Measurements from ENCODE around the gene FGF11. TPM values are rescaled to one million over a fixed set of nuclear protein-coding genes. Genes with fewer than 3 reads are reported as not detected.

FGF11 gene
- total RNA-seq, 2 donors from 2014 or later, result 4.4 to 16.9 TPM

DNA sequence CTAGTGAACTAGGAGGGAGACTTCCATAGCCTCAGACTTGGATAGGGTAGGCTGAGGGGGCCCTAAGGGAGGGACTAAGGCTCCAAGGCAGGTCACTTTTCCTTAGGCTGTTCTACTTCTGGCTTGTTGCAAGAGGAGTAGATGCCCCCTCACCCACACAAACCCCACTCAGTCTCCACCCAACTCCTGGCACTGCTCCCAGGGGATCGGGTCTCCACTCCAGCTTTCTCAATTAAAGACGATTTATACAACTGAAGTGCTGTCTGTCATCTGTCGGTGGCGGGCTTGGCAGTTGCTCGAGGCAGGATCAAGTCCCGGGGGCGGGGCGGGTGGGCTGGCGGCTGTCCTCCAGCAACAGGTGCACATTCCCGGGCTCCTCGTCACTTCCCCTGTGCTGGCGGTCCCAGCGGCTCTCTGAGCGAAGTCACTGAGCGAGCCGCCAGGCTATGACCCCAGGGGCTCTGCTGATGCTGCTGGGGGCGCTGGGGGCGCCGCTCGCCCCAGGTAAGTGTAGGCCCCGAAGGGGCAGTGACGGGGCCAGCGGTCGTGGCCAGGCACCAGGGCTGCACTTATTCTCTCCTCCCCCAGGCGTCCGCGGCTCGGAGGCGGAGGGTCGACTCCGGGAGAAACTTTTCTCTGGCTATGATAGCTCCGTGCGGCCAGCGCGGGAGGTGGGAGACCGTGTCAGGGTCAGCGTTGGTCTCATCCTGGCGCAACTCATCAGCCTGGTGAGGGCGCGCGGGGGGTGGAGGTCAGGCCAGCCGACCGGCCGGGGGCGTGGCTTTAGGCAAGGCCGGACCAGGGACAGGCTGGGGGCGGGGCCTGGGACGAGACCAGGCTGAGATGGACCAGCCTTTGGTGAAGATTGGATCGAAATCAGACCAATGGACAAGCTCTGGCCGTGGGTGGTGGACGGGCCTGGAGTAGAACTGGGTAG lies 5.6 kb downstream of the FGF11 start, which contains the start of gene CHRNB1:
TSS of gene CHRNB1 (plus strand) at position 380 of the 937 bp plus-strand sequence. CDS start at position 447, 67 bp downstream.
- ATAC-seq (replicated peaks), result peak; percentile 53
- peaks cover 51% of the 10 kb centered on the region for H3K27me3 Mint-ChIP-seq
- H3K4me1 Mint-ChIP-seq, result peaks cover 10% of the 10 kb centered on the region
- H3K9me3 Mint-ChIP-seq, result no peaks in the 10 kb centered on the region
- H3K4me3 Mint-ChIP-seq, result peak within 1 kb of the TSS; percentile 69
- H3K27ac Mint-ChIP-seq, result no peak within 1 kb of the TSS
- H3K36me3 Mint-ChIP-seq (ENCODE audit: low read depth), result peaks cover 15% of the 10 kb centered on the region

DNA sequence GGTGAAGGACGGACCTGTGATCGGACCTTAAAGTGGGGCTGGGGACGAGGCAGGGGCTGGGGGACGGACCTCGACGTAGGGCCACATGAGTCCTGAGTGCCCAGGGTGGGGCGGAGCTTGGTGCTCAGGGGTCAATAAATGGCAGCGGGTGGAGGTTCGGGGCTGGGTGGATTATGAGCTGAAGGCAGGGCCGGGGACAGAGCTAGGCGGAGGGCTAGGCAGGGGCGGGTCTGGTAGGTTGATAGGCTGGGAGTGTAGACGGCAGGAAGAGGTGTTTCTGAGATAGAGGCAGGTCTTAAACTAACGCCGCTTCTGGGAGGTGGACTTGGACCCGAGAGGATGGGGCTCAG lies 6.3 kb downstream of the FGF11 start:
- peak overlapping the region; percentile 69 for H3K4me3 Mint-ChIP-seq
- H3K4me1 Mint-ChIP-seq, result peaks cover 6% of the 10 kb centered on the region
- peak; percentile 54 for ATAC-seq (replicated peaks)
- H3K36me3 Mint-ChIP-seq (ENCODE audit: low read depth), result peaks cover 9% of the 10 kb centered on the region
- no peak overlapping the region for H3K27ac Mint-ChIP-seq
- peaks cover 46% of the 10 kb centered on the region for H3K27me3 Mint-ChIP-seq
- no peaks in the 10 kb centered on the region for H3K9me3 Mint-ChIP-seq

GRCh38 chr17:7448461-7448860 lies 9.1 kb downstream of the FGF11 start:
- Mint-ChIP-seq H3K36me3 (ENCODE audit: low read depth) (peaks cover 7% of the 10 kb centered on the region), H3K4me1 (peaks cover 6% of the 10 kb centered on the region), H3K9me3 (no peaks in the 10 kb centered on the region), H3K27ac (no peak overlapping the region), H3K27me3 (peaks cover 33% of the 10 kb centered on the region), H3K4me3 (no peak overlapping the region)
- ATAC-seq (replicated peaks), result no peak

- H3K27me3 Mint-ChIP-seq, result no peaks in the 10 kb centered on the region
- no peak overlapping the region for H3K4me3 Mint-ChIP-seq
- H3K4me1 Mint-ChIP-seq, result peaks cover 4% of the 10 kb centered on the region
- H3K9me3 Mint-ChIP-seq, result no peaks in the 10 kb centered on the region
- peak overlapping the region; percentile 17 for H3K27ac Mint-ChIP-seq
- no peak for ATAC-seq (replicated peaks)
- peaks cover 34% of the 10 kb centered on the region for H3K36me3 Mint-ChIP-seq (ENCODE audit: low read depth)
These were observed 20.7 kb downstream of the FGF11 start for GRCh38 chr17:7459961-7460545.

DNA sequence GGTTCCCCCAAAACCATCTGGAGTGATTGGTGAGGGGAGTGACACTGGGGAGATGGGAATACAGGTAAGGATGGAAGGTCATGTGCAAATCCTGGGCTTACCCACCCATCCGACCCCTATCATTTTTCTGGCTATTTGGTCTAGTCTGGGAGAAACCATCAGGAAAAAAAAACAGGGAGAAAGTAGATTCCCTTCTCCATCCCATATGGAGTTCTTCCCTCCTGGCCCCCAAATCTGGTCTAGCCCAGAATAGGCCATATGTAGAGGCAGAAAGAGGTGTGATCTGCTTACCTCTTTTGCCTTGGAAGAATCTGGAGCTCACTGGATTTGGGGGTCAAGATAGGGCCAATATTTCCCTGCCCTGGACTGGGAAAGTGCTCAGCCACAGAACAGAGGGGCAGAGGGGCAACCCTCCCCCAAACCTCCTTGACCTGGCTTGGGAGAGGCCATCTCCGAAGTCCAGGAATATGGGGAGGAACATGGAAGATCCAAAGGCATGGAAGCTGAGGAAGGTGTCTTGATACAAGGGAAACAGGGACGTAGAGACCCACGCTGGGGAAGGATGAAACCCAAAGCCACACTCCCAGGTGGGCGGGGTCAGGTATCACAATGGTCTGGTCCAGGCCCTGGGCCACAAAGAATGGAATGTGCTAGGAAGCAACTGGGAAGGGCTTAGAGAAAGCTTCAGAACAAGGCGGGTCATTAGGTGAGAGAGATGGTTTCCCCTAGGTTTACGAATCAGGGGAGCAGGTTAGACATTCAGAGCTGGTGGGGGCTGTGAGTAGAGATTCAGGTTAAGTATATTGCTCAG lies 21.7 kb downstream of the FGF11 start:
- Mint-ChIP-seq H3K9me3 (no peaks in the 10 kb centered on the region), H3K4me3 (no peak overlapping the region), H3K4me1 (no peaks in the 10 kb centered on the region), H3K36me3 (ENCODE audit: low read depth) (peaks cover 24% of the 10 kb centered on the region), H3K27me3 (no peaks in the 10 kb centered on the region), H3K27ac (no peak overlapping the region)
- ATAC-seq (replicated peaks), result no peak

- Mint-ChIP-seq H3K4me1 (no peaks in the 10 kb centered on the region), H3K27ac (no peak overlapping the region), H3K27me3 (no peaks in the 10 kb centered on the region), H3K9me3 (no peaks in the 10 kb centered on the region), H3K36me3 (ENCODE audit: low read depth) (peaks cover 30% of the 10 kb centered on the region), H3K4me3 (no peak overlapping the region)
- ATAC-seq (replicated peaks), result no peak
These were observed 23.4 kb downstream of the FGF11 start for GRCh38 chr17:7462474-7463371.

DNA sequence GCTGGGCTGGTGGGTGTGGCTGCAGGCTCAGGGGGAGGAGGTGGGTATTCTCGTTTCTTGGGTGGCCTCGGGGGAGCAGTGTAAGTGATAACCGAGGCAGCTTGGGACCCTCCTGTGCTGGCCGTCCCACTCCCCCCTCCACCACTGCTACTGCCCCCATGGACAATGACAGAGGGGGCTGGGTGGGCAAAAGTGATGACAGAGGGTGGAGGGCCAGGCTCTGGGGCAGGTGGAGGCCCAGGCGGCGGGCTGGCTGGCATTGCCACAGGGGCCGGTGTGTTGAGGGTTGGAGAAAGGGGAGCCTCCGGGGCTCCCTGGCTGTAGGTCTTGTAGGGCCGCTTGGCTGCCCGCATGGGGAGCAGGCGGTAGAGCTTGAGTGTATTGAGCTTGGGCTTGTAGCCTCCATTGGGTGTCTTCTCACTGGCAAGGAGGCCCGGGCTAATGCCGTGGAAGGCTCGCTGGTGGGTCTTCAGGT lies 24.1 kb downstream of the FGF11 start:
- H3K36me3 Mint-ChIP-seq (ENCODE audit: low read depth), result peaks cover 30% of the 10 kb centered on the region
- H3K9me3 Mint-ChIP-seq, result no peaks in the 10 kb centered on the region
- H3K27ac Mint-ChIP-seq, result no peak overlapping the region
- H3K4me3 Mint-ChIP-seq, result no peak overlapping the region
- no peaks in the 10 kb centered on the region for H3K27me3 Mint-ChIP-seq
- H3K4me1 Mint-ChIP-seq, result no peaks in the 10 kb centered on the region
- ATAC-seq (replicated peaks), result peak; percentile 13

- no peak for ATAC-seq (replicated peaks)
- Mint-ChIP-seq H3K4me3 (no peak overlapping the region), H3K4me1 (no peaks in the 10 kb centered on the region), H3K27ac (no peak overlapping the region), H3K36me3 (ENCODE audit: low read depth) (peaks cover 30% of the 10 kb centered on the region), H3K27me3 (no peaks in the 10 kb centered on the region), H3K9me3 (no peaks in the 10 kb centered on the region)
These were observed 24.8 kb downstream of the FGF11 start for GRCh38 chr17:7464081-7464480.

DNA sequence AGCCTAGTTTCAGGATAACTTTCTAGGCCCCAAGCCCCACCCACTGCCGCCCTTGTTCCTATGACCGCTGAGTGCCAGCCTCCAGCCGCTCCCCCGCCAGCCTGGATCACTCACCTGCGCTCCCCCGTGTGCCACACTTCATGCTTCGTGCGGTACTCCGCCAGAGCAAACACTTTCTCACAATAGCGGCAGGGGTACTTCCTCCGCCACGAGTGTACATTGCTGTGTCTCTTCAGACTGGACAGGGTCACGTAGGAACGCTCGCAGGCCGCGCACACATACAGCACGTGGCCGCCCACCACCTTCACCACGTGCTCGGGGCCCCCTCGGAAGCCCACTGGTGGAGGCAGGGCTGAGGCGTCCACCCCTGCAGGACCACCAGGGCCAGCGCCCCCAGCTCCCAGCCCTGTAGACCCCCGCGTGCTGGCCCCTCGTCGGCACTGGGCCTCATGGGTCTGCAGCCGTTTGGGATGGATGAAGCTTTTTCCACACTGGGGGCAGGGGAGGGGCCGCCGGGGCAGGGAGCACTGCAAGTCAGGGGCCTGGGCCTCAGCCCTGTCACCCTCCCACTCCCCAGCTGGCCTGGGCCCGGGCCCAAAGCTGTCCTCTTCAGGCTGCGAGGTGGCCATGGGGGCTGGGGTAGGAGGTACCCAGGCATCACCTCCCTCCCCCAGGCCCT lies 26.4 kb downstream of the FGF11 start:
- Mint-ChIP-seq H3K4me3 (no peak overlapping the region), H3K9me3 (no peaks in the 10 kb centered on the region), H3K27me3 (no peaks in the 10 kb centered on the region), H3K36me3 (ENCODE audit: low read depth) (peaks cover 30% of the 10 kb centered on the region), H3K27ac (no peak overlapping the region), H3K4me1 (no peaks in the 10 kb centered on the region)
- no peak for ATAC-seq (replicated peaks)

GRCh38 chr17:7466318-7466638 lies 27.0 kb downstream of the FGF11 start:
- no peaks in the 10 kb centered on the region for H3K4me1 Mint-ChIP-seq
- no peaks in the 10 kb centered on the region for H3K27me3 Mint-ChIP-seq
- H3K4me3 Mint-ChIP-seq, result no peak overlapping the region
- peaks cover 30% of the 10 kb centered on the region for H3K36me3 Mint-ChIP-seq (ENCODE audit: low read depth)
- ATAC-seq (replicated peaks), result no peak
- no peaks in the 10 kb centered on the region for H3K9me3 Mint-ChIP-seq
- no peak overlapping the region for H3K27ac Mint-ChIP-seq

- H3K36me3 Mint-ChIP-seq (ENCODE audit: low read depth), result peaks cover 30% of the 10 kb centered on the region
- H3K27me3 Mint-ChIP-seq, result no peaks in the 10 kb centered on the region
- peaks cover 3% of the 10 kb centered on the region for H3K4me1 Mint-ChIP-seq
- peak overlapping the region; percentile 50 for H3K27ac Mint-ChIP-seq
- H3K9me3 Mint-ChIP-seq, result no peaks in the 10 kb centered on the region
- H3K4me3 Mint-ChIP-seq, result no peak overlapping the region
- no peak for ATAC-seq (replicated peaks)
These were observed 27.5 kb downstream of the FGF11 start for GRCh38 chr17:7466639-7467341.

- Mint-ChIP-seq H3K4me3 (no peak overlapping the region), H3K27me3 (no peaks in the 10 kb centered on the region), H3K9me3 (no peaks in the 10 kb centered on the region), H3K27ac (peak overlapping the region; percentile 50), H3K36me3 (ENCODE audit: low read depth) (peaks cover 30% of the 10 kb centered on the region), H3K4me1 (peaks cover 5% of the 10 kb centered on the region)
- ATAC-seq (replicated peaks), result no peak
These were observed 28.2 kb downstream of the FGF11 start for GRCh38 chr17:7467498-7467897.

DNA sequence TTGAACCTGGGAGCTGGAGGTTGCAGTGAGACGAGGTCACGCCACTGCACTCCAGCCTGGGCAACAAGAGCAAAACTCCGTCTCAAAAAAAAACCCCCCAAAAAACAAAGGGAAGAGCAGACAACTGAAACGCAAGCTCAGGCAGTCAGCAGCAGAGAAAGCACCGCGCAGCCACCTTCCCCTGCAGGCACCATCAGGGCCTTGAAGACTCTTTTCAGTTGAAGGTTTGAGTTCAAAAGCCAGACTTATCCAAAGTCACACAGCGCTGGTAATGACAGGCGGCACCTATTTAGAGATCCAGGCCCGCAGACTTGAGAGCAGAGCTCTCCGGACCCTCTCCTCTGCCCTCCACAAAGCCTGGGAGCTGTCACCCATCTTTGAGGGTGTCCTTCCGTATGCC lies 29.0 kb downstream of the FGF11 start:
- Mint-ChIP-seq H3K4me1 (peaks cover 5% of the 10 kb centered on the region), H3K27ac (no peak overlapping the region), H3K36me3 (ENCODE audit: low read depth) (peaks cover 24% of the 10 kb centered on the region), H3K9me3 (no peaks in the 10 kb centered on the region), H3K4me3 (no peak overlapping the region), H3K27me3 (no peaks in the 10 kb centered on the region)
- ATAC-seq (replicated peaks), result no peak
